ENCODE results near the gene CCDC88C. TPM values are rescaled to one million over a fixed set of nuclear protein-coding genes. Genes with fewer than 3 reads are reported as not detected.

Gene CCDC88C
- total and polyA plus RNA-seq, 2 experiments from 2014 or later = 23.6 to 60.7 TPM

DNA sequence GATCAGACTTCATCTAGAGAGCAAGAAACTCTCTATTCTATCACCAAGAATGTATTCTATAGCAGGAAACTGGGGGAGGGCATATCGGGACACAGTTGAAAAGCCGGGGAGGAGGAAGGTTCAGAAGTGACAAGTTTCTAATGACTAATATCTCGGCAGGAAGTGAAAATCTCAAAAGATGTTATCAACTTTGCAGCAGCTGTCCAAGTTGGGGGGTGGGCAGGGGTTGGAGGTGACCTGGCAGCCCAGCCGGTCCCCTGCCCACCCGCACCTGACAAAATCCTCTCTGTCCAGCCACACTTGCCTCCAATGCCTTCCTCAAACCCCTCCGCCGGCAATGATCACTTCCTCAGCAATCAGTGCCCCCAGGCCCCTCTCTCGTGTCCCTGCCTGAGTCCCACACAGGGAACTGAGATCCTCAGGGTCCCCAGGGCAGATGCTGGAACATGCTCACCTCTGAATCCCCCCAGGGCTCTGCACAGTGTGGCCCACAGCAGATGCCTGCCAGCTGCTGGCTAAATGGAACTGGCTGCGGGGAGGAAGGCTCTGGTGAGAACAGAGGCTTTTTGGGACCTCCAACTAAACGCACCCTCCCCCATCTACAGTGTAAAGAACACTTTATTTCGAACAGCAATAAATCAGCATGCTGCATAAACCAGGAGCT is 43.9 kb downstream of the CCDC88C start:
- Histone ChIP-seq H4K20me1 (replicated peaks; ENCODE audit: insufficient read depth) (peaks cover 5% of the 10 kb centered on the region), H3K36me3 (ENCODE audit: insufficient read depth) (no peaks in the 10 kb centered on the region), H3F3A (replicated peaks; ENCODE audit: low read depth) (0 out of 2 replicates have a peak, but pooled peaks cover 3% of the 10 kb centered on the region), H2AFZ (no peak overlapping the region), H3K27me3 (ENCODE audit: insufficient read depth) (no peaks in the 10 kb centered on the region), H3K27ac (ENCODE audit: low read depth) (peak overlapping the region; percentile 69), H3K4me2 (no peak overlapping the region), H3K79me2 (replicated peaks; ENCODE audit: insufficient read depth) (peaks cover 82% of the 10 kb centered on the region), H3K9me2 (ENCODE audit: insufficient read depth) (no peaks in the 10 kb centered on the region), H3K4me3 (no peak overlapping the region), H3K4me1 (ENCODE audit: insufficient read depth) (peaks cover 39% of the 10 kb centered on the region)
- Mint-ChIP-seq H3K27ac (0 out of 2 replicates have a peak overlapping the region, but pooled peaks have one; percentile 26), H3K4me1 (peaks cover 80% of the 10 kb centered on the region), H3K36me3 (ENCODE audit: low read depth) (no peaks in the 10 kb centered on the region; the same call in 2 of the 3 replicates), H3K4me3 (no peak overlapping the region), H3K27me3 (ENCODE audit: insufficient read depth, low read depth, poor library complexity) (peaks cover 22% of the 10 kb centered on the region), H3K9me3 (no peaks in the 10 kb centered on the region)
- ATAC-seq = no peak
- no peak for TF ChIP-seq POLR2AphosphoS5 (IDR thresholded peaks at IDR 0.05; ENCODE audit: low read depth)
- no peak for TF ChIP-seq EZH2phosphoT487 (IDR thresholded peaks at IDR 0.05; ENCODE audit: unreplicated experiment)
- TF ChIP-seq CTCF (conservative IDR thresholded peaks at IDR 0.05; ENCODE audit: low read depth in 2 of 2) = no peak
- TF ChIP-seq, protein P1, sequence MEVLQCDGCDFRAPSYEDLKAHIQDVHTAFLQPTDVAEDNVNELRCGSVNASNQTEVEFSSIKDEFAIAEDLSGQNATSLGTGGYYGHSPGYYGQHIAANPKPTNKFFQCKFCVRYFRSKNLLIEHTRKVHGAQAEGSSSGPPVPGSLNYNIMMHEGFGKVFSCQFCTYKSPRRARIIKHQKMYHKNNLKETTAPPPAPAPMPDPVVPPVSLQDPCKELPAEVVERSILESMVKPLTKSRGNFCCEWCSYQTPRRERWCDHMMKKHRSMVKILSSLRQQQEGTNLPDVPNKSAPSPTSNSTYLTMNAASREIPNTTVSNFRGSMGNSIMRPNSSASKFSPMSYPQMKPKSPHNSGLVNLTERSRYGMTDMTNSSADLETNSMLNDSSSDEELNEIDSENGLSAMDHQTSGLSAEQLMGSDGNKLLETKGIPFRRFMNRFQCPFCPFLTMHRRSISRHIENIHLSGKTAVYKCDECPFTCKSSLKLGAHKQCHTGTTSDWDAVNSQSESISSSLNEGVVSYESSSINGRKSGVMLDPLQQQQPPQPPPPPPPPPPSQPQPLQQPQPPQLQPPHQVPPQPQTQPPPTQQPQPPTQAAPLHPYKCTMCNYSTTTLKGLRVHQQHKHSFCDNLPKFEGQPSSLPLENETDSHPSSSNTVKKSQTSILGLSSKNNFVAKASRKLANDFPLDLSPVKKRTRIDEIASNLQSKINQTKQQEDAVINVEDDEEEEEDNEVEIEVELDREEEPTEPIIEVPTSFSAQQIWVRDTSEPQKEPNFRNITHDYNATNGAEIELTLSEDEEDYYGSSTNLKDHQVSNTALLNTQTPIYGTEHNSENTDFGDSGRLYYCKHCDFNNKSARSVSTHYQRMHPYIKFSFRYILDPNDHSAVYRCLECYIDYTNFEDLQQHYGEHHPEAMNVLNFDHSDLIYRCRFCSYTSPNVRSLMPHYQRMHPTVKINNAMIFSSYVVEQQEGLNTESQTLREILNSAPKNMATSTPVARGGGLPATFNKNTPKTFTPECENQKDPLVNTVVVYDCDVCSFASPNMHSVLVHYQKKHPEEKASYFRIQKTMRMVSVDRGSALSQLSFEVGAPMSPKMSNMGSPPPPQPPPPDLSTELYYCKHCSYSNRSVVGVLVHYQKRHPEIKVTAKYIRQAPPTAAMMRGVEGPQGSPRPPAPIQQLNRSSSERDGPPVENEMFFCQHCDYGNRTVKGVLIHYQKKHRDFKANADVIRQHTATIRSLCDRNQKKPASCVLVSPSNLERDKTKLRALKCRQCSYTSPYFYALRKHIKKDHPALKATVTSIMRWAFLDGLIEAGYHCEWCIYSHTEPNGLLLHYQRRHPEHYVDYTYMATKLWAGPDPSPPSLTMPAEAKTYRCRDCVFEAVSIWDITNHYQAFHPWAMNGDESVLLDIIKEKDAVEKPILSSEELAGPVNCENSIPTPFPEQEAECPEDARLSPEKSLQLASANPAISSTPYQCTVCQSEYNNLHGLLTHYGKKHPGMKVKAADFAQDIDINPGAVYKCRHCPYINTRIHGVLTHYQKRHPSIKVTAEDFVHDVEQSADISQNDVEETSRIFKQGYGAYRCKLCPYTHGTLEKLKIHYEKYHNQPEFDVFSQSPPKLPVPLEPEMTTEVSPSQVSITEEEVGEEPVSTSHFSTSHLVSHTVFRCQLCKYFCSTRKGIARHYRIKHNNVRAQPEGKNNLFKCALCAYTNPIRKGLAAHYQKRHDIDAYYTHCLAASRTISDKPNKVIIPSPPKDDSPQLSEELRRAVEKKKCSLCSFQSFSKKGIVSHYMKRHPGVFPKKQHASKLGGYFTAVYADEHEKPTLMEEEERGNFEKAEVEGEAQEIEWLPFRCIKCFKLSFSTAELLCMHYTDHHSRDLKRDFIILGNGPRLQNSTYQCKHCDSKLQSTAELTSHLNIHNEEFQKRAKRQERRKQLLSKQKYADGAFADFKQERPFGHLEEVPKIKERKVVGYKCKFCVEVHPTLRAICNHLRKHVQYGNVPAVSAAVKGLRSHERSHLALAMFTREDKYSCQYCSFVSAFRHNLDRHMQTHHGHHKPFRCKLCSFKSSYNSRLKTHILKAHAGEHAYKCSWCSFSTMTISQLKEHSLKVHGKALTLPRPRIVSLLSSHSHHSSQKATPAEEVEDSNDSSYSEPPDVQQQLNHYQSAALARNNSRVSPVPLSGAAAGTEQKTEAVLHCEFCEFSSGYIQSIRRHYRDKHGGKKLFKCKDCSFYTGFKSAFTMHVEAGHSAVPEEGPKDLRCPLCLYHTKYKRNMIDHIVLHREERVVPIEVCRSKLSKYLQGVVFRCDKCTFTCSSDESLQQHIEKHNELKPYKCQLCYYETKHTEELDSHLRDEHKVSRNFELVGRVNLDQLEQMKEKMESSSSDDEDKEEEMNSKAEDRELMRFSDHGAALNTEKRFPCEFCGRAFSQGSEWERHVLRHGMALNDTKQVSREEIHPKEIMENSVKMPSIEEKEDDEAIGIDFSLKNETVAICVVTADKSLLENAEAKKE (CRISPR knock-in tag; IDR thresholded peaks at IDR 0.05) = no peak
- TF ChIP-seq, protein P2, sequence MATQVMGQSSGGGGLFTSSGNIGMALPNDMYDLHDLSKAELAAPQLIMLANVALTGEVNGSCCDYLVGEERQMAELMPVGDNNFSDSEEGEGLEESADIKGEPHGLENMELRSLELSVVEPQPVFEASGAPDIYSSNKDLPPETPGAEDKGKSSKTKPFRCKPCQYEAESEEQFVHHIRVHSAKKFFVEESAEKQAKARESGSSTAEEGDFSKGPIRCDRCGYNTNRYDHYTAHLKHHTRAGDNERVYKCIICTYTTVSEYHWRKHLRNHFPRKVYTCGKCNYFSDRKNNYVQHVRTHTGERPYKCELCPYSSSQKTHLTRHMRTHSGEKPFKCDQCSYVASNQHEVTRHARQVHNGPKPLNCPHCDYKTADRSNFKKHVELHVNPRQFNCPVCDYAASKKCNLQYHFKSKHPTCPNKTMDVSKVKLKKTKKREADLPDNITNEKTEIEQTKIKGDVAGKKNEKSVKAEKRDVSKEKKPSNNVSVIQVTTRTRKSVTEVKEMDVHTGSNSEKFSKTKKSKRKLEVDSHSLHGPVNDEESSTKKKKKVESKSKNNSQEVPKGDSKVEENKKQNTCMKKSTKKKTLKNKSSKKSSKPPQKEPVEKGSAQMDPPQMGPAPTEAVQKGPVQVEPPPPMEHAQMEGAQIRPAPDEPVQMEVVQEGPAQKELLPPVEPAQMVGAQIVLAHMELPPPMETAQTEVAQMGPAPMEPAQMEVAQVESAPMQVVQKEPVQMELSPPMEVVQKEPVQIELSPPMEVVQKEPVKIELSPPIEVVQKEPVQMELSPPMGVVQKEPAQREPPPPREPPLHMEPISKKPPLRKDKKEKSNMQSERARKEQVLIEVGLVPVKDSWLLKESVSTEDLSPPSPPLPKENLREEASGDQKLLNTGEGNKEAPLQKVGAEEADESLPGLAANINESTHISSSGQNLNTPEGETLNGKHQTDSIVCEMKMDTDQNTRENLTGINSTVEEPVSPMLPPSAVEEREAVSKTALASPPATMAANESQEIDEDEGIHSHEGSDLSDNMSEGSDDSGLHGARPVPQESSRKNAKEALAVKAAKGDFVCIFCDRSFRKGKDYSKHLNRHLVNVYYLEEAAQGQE (IDR thresholded peaks at IDR 0.05; ENCODE audit: unreplicated experiment) = no peak
- TF ChIP-seq, protein P3, sequence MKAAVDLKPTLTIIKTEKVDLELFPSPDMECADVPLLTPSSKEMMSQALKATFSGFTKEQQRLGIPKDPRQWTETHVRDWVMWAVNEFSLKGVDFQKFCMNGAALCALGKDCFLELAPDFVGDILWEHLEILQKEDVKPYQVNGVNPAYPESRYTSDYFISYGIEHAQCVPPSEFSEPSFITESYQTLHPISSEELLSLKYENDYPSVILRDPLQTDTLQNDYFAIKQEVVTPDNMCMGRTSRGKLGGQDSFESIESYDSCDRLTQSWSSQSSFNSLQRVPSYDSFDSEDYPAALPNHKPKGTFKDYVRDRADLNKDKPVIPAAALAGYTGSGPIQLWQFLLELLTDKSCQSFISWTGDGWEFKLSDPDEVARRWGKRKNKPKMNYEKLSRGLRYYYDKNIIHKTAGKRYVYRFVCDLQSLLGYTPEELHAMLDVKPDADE (IDR thresholded peaks at IDR 0.05) = no peak
- no peak for TF ChIP-seq ZNF114 (CRISPR knock-in tag; IDR thresholded peaks at IDR 0.05)
- TF ChIP-seq STAT1 (IDR thresholded peaks at IDR 0.05; ENCODE audit: unreplicated experiment) = no peak
- TF ChIP-seq NANOG (IDR thresholded peaks at IDR 0.05; ENCODE audit: borderline replicate concordance) = no peak
- no peak for TF ChIP-seq ZNF331 (CRISPR knock-in tag; IDR thresholded peaks at IDR 0.05; ENCODE audit: low read depth)
- TF ChIP-seq CREB1 (CRISPR knock-in tag; IDR thresholded peaks at IDR 0.05; ENCODE audit: low read depth) = no peak
- no peak for DNase-seq (ENCODE audit: low spot score)
